Brain pericyte (primary cell): ENCODE results near the gene VASH2.
"Not testable (repeated sequence)": the region's sequence is repeated elsewhere in the genome, so short reads cannot be mapped to it uniquely, and the experiment has no call there.

Experiments used
- DNase-seq: peaks from one replicate; pipeline ENCODE4 v3.0.0-alpha.2; 2012; ENCODE audit warnings: low read depth, low spot score

The VASH2 gene

DNA sequence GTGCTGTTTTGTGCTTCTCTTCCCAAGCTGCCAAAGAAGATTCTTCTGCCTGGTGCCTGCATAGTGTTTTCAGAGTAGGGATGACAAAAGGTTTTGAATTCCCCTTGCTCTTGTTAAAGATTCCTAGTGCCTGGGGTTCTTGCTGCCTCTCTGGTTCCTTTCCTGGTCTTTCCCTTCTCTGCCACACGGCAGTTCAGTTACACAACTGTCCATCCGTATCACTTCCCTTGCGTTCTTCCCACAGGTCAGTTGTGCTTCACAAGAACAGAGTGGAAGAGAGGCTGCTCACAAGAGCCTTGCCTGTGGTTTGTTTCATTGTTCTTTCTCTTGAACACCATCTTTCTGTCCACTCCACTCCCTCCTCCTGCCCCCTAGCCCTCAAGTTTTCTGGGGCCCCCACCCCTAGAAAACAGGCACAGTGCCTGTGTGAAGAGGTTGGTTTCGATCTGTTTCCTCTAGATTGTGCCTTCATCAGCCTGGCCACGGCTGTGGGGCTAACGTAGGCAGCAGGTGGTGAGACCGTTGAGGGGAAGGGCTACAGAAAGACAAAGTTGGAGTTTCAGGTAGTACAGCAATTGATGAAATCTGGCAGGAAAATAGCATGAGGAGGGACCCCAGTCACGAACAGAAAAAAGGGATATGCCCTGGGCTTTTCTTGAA lies 5.8 kb downstream of the VASH2 start:
- no peak for DNase-seq

DNA sequence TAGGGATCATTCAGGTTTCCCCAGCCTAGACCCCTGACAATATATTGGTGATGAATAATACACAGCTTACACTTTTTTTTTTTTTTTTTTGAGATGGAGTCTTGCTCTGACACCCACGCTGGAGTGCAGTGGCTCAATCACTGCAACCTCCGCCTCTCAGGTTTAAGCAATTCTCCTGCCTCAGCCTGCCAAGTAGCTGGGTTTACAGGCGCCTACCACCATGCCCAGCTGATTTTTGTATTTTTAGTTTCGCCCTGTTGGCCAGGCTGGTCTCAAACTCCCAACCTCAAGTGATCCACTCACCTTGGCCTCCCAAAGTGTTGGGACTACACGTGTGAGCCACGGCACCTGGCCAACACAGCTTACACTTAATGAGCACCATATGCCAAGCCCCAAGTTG lies 7.2 kb downstream of the VASH2 start:
- no peak for DNase-seq

DNA sequence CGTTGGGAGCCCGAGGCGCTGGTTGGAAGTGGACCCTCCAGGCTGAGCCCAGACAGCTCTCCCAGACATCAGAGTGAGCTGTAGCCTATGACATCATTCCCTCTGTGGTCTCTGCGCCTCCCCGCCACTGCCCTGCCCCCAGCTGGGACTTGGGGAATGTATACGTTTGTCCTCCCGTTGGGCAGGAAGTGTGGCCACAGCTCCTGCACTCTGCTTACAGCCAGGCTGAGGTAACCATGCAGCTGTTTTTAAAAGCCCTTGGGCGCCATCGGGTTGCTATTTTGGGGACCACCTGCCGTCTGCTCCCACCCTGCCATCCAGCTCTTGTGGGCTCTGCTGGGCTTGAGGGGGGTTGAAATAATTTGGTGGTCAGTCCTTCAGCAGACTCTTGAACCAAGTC lies 7.8 kb downstream of the VASH2 start:
- DNase-seq: peak; percentile 43

DNA sequence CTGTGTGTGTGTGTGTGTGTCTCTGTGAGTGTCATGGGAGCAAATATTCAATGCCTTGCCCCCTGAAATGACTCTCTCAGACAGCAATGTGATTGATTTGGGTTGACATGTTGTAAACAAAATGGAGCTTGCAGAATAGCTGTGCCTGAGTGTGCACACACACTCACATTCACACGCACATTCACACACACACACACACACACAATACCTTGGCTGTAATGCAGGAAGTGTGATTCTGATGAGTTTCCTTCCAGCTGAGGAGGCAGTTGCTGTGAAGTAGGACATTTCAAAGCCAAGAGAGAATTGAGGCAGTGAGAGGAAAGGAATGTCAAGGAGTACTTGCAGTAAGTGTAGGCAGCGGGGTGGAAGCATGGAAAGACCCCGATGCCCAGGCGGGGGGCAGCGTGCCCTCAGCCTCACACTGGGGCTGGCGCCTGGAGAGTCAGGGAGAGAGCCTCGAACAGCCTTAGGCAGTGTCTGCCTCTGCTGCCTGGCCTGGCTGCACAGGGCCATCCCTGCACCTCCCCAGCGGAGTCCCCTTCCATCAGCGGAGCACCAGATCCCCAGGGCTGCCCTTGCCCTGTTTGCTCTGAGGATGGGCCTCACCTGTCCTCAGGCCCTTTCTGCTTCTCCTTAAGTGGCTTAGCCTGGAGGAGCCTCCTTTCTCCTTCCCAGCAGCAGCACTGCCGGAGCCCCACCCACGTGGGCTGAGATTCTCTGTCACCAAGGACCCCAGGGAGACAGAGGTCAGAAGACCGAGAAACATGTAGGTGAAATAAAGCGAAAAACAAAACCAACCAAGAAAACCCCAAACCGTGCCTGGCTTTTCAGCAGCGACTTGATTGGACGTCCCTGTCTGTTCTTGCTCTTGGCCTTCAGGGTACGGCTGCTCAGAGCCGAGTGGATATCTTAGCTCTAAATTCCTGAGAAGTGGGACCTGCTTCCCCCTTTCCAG lies 9.2 kb downstream of the VASH2 start:
- no peak for DNase-seq

DNA sequence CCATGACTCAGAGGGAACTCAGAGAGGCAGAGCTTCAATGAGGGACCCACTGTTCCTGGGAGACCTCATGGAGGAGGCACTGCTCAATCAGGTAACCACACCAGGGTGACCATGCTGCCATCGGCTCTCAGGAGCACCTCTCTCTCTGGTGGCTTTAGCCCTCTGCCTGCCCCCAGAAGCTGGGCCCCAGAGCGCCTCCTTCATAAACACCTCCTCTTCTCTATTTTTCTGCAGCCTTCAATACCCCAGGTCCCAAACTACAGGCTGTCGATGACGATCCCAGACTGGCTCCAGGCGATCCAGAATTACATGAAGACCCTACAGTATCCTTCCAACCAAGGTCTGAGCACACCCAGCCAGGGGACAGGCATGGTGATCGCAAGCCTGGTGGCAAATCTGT lies 10.6 kb downstream of the VASH2 start:
- DNase-seq: no peak

DNA sequence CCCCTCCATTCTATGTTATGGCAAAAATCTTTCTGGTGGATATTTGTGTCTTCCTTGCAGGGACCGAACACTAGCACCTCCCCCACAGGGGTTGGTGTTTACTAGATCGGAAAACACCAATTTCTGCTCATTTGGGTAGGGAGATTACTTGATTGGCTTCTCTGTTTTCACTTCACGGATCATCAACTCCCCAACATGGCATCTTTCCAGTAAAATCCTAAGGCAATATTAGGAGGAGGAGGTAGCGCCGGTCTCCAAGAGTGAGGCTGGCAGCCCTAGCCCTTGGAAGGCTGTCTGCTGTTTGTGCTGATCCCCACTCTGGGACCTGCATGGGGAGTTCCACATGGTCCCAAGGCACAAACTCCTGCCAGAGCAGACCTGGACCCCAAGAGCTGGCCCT lies 12.2 kb downstream of the VASH2 start:
- DNase-seq: no peak

DNA sequence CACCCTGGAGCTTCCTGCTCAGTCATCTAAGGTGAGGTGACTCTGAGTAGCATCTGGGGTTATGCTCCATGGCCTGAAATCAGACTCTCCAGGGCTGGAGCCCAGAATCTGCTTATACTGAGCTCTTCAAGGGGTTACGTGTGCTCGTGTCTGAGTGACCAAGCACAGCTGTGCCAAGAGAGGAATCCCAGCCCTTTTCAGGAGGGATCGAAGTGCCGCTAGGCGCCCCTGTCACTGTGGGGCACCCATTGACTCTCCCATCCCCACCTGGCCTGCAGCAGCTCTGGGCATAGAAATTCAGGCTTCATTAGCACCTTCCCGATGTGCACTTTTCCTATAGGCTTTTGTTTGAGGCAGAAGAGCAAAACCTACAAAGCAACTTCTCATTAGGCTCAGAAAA lies 13.8 kb downstream of the VASH2 start:
- DNase-seq: no peak

DNA sequence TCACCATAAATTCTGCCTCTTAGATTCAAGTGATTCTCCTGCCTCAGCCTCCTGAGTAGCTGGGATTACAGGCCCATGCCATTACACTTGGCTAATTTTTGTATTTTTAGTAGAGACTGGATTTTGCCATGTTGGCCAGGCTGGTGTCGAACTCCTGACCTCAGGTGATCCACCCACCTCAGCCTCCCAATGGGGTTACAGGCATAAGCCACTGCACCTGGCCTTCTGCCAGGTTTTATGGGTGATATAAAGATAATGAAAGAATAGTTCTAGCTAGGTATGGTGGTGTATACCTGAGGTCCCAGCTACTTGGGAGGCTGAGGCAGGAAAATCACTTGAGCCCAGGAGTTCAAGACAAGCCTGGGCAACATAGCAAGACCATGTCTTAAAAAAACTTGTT lies 14.7 kb downstream of the VASH2 start:
- not testable (repeated sequence) for DNase-seq

DNA sequence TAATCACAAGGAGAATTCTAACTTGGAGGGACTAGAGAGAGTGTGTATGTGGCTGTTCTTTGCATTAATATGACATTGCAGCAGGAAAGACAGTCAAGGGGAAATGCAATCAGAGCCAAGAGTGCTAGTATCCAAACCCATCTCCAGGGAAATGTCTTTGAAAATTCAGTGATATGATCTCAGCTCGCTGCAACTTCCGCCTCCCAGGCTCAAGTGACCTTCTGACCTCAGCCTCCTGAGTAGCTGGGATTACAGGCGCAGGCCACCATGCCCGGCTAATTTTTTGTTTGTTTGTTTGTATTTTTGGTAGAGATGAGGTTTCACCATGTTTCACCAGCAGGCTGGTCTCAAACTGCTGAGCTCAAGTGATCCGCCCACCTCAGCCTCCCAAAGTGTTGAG lies 16.3 kb downstream of the VASH2 start:
- DNase-seq: no peak

DNA sequence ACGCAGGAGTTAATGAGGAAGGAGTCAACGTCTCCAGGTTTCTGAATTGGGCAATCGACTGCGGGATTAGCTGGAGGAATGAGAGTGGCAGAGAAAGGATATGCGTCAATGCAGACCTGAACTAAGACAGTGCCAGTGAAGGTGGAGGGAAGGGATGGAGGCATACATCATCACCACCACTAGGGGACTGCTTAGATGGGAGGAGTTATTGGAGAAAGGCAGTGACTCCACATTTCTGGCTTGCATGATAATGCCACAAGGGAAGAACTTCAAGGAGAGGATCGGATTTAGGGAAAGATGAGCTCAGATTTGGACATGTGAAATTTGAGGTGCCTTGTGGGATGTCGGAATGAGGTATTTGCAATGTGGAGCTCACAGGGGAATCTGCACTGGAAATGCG lies 17.5 kb downstream of the VASH2 start:
- no peak for DNase-seq

DNA sequence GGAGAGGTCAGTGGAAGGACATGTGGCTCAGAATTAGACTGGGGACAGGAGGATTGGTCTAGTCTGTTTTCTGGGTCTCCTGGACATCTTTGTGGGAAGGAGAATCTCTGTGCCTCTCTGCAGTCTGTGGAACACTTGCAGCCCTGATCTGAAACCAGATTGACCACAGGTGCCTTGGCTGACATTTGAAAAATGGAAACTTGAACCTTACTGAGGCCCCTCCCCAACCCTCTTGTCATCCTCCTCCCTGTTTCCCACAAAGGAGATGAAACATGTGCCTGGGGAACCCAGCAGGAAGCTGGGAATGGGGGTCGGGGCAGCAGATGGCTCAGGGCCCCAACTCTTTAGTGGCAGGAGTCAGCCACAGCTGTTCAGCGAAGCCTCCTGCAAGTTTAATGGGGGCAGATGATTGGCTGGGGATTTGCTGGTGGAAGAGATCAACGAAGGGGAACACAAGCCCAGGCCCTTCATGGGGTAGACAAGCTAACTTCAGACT lies 18.1 kb downstream of the VASH2 start:
- no peak for DNase-seq

DNA sequence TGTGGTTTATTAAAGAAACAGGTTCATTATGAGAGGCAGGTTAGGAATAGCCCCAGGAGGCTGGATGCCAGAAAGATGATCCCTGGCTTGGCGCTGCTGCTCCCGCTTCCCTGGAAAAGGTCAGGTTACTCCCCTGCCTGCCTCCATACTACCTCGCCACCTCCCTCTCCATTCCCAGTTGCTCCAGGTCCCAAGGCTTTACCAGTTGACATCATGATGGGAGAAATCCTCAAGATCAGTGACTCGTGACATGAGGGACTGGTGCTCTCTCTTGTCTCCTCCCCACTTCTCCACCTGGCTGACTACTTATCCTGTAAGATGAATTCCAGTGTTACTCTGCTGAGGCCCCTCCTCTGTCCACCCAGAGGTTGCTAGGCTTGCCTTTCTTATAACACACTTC lies 19.7 kb downstream of the VASH2 start:
- no peak for DNase-seq

DNA sequence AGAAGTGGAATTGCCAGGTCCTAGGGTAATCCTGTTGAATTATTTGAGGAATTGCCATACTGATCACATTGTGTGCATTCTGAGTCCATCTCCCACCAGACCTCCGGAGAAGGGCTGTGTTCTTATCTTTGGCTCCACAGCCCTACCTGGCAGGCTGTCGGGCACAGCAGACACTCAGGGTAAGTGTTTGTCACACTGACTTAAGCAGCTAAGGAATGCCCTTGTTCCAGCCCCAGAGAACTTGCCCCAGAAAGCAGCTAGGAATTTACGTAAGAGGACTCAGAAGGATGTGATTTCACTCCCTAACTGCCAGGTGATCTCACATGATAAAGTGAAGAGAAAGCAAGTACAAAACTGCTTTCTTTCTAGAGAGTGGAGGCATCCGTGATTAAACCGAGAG lies 21.0 kb downstream of the VASH2 start:
- no peak for DNase-seq

DNA sequence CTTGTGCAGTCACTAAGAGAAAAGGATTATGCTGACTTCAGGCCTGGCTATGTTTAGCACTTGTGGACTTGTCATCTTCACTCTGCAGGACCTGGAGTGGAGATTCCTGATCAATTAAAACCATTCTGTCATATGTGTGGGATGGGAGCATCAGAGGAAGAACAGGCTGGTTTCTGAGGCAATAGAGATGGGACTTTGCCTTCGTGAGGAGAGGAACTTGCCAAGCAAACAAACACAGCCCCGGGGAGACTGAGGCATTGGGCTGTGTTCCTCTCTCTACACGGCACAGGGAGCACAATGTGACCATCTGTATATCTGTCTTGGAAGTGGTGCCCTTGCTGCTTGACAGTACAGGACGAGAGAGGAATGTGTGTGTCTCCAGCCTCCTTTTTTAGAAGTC lies 23.1 kb downstream of the VASH2 start:
- no peak for DNase-seq

DNA sequence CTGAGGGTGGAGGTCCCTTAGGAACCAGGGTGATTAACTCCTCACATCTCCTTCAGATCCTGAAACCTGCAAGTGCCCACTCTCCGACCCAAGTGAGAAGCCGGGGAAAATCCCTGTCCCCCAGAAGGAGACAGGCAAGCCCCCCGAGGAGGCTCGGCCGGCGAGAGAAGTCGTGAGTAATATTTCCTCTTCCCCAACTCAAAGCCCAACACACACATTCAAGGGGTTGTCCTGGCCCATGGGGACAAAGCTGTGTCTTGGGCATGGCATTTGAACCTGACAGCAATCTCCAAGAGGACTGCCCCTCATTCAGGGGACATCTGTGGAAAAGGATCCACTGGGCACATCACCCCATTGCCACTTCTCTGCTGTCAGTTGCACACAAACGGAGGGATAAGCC lies 23.6 kb downstream of the VASH2 start:
- no peak for DNase-seq

DNA sequence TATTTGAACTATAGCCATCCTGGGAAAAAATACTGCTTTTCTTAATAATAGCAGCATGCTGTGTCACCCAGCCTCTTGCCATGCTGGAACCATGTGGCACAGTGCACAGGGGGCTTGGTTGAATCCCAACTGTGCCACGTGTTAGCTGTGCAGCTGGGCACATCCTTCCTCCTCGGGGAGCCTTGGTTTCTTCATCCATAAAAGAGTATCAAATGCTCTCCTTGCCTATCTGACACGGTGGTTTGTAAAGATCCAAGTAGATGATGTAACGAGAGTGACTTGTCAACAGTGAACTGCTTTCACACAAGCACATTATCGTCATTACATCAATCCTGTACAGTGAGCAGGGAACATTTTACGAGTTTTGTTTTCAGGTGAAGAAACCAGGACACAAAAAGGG lies 24.4 kb downstream of the VASH2 start:
- no peak for DNase-seq

DNA sequence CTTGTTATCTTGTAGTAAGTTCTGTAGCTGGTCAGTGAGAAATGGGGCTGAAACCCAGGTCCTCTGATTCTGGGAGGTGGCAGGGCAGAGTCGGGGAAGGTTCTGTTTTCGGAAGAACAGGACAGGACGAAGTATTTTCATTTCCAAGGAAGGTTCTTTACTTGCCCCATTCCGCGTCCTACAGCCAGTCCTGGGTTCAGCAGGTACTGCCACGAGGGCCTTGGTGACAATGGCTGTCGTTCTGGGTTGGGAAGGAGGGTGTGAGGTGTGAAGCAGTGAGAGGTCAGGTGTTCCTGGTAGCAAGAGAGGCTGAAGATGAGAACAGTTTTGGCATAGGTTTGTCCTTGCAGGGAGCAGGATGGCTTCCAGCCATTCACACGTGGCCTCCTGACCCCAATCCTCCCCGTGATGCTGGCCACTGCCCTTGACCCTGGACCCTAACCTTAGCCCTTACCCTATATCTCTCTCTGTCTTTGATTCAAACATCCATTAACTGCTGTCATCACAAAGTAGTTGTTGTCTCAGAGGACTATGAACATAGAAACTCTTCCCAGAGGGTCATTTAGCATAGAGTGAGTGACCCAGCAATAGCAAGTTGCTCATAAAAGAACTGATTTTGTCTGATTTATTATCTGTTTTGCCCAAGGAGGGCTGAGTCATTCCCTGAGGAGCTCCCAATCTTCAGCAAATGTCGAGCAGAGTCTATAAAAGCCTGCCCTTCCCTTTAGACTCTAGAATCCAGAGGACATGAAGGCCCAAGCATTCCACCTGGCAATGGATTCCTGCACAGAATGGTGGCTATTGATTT lies 25.0 kb downstream of the VASH2 start:
- no peak for DNase-seq

DNA sequence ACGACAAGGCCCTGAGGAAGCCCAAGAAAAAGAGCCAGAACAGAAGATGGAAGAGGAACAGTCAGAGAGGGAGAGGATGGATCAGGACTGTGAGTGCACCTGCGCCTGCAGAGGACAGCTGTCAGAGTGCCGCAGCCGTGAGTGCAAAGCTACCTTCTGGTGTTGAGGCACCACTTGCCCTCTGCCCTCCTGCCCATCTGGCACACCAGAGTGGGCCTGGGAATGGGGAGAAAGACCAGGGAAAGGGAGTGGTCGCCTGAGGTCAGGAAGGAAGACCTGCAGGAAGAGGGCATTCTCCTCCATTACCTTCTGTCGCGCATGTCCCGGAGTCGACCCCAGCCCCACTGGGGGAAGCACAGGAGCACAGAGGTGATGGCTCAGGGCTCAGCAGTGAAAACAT lies 26.2 kb downstream of the VASH2 start:
- no peak for DNase-seq

DNA sequence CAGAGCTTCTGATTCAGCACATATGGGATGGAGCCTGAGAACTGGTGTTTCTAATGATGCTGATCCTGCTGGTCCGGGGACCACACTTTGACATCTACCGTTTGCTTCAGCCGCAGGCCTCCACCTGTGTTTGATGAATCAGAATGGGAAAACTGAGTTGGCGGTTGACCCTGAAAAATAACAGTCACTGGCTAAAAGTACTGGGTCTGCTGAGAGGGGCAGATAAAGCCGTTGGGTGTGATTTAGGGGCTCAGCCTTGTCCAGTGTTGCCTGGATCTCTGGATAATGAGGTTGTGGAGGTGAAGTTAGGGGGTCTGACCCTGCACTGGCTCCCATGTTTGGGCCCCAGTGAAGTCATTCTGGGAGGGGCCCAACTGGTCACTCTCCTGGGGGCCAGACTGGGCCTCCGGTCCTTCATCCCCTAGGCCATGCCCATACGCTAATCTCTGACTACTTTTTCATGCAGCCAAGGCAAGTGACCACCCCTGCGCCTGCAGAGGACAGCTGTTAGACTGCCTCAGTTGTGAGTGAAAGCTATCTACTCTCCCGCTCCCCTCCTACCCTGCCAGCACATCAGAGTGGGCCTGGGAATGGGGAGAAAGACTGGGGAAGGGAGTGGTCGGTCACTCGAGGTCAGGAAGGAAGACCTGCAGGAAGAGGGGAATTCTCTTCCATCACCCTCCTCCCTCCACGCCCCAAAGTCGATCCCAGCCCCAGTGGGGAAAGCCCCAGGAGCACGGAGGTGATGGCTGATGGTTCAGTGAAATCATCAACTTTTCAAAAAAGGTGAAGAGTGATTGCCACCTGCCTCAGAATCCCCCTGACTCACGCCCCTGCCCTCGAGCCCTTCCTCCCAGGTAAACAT lies 27.7 kb downstream of the VASH2 start:
- DNase-seq: no peak

DNA sequence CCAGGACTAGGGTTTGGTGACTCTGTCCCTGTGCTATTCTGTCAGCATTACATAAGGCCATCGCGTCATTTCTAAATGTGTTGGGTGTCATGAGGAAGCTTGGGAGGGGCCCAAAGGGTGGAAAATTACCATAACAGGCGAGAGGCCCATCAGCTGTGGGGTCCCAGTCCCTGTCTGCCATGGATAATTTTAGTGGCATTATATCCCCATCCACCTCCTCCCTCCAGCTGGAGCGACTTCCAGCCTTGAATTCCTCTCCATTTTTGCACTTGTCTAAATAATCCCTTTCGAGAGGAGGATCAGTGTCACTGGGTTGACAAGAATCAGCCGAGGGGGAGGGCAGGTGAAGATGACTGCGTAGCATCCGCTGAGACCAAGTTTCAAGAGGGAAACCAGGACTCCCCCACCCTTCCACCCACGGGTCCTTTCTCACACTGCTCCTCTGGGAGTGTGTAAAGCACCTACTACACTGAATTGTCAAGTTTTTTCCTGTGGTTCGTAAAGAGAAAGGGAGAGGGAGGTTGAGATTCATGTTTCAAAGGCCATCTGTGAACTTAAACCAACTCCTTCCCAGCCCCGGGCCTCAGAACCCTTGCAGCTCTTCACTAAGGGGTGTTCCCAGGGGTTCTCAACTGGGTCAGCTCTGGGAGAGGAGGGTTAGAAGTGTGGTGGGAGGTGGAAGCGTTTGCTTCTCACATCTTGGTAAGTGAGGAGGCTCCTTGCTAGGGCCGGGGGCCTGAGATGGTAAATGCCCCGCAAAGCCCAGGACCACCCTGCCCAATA lies 29.2 kb downstream of the VASH2 start:
- DNase-seq: no peak
